H1 (cell line): ENCODE data around the gene ARNT2. TPM values are rescaled to one million over a fixed set of nuclear protein-coding genes. Genes with fewer than 3 reads are reported as not detected.

Experiments
- JUND ChIP-seq: IDR thresholded peaks from 2 replicates; pipeline ENCODE4 v1.6.1; 2011; ENCODE audit warnings: mild to moderate bottlenecking, improper control_type of control experiment, low read length
- NANOG ChIP-seq: IDR thresholded peaks from 2 replicates; pipeline ENCODE4 v1.6.1; 2011; ENCODE audit warnings: low read length, low read depth, mild to moderate bottlenecking, inconsistent platforms; ENCODE audit not compliant: insufficient read depth, poor library complexity, severe bottlenecking
- RXRA ChIP-seq: IDR thresholded peaks from 2 replicates; pipeline ENCODE4 v1.6.1; 2011; ENCODE audit warnings: low read depth, mild to moderate bottlenecking, low read length, moderate library complexity; ENCODE audit not compliant: insufficient read depth
- polyA plus RNA-seq, 7 experiments: library from polyadenylated mRNA; depleted of rRNA in 3 of 7; stranded (reverse) in 5 of 7; unstranded in 2 of 7; fragments of >200 nt in 5 of 7; fragments of 200-250 nt in 2 of 7; gene quantifications; 1 replicate in 5 of 7; 2 replicates in 1 of 7; 4 replicates in 1 of 7; pipeline versions ENCODE4 v1.2.1 to v1.2.3, GENCODE V29; 2011 to 2013; ENCODE audit warnings: missing spikeins in 2 of 7, mixed read lengths in 2 of 7
- total RNA-seq: library from RNA; stranded (reverse); fragmentation: NEBNext Ultra II Directional; extraction: Animal tissue kit (Norgen Biotek cat#: 25700); gene quantifications from 2 replicates; pipeline ENCODE4 v1.2.1, GENCODE V29; 2021

ARNT2 gene
- total and polyA plus RNA-seq, 2 of the 8 experiments (the other 6 are each of a cell fraction or from before 2014, with no cell fraction given) = 9.5 to 14.6 TPM

- TF ChIP-seq NANOG (no peak), JUND (no peak), RXRA (no peak)
Measured at GRCh38 chr15:80458580-80458979, 54.4 kb downstream of the ARNT2 start (continued).
